Measurements from ENCODE around the gene SELE.

The SELE gene, protein sequence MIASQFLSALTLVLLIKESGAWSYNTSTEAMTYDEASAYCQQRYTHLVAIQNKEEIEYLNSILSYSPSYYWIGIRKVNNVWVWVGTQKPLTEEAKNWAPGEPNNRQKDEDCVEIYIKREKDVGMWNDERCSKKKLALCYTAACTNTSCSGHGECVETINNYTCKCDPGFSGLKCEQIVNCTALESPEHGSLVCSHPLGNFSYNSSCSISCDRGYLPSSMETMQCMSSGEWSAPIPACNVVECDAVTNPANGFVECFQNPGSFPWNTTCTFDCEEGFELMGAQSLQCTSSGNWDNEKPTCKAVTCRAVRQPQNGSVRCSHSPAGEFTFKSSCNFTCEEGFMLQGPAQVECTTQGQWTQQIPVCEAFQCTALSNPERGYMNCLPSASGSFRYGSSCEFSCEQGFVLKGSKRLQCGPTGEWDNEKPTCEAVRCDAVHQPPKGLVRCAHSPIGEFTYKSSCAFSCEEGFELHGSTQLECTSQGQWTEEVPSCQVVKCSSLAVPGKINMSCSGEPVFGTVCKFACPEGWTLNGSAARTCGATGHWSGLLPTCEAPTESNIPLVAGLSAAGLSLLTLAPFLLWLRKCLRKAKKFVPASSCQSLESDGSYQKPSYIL

DNA sequence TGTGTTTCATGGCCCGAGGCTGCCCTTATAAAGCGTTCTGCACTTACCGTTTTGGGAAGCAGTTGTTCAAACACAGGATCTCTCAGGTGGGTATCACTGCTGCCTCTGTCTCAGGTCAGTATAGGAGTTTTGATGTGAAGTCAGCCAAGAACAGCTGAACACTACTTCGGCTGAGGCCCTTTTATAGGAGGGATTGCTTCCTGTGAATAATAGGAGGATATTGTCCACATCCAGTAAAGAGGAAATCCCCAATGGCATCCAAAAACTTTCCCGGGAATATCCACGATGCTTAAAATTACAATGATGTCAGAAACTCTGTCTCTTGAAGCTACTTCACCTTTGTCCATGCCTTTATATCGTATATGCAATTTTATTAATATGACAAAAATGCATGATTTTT lies at the start of gene SELE:
Gene SELE (minus strand): TSS at position 156 of the 400 bp plus-strand sequence. CDS start 467 bp downstream, outside the sequence.
- DNase-seq (no peak), ATAC-seq (replicated peaks) (no peak)
- H3K27ac Mint-ChIP-seq: no peak within 1 kb of the TSS
- peaks cover 10 to 23% of the 10 kb centered on the region in 2 donors for H3K27me3 Mint-ChIP-seq
- no peak within 1 kb of the TSS for H3K4me3 Mint-ChIP-seq
- no peaks in the 10 kb centered on the region for H3K36me3 Mint-ChIP-seq
- H3K9me3 Mint-ChIP-seq: no peaks in the 10 kb centered on the region
- H3K4me1 Mint-ChIP-seq: no peaks in the 10 kb centered on the region

DNA sequence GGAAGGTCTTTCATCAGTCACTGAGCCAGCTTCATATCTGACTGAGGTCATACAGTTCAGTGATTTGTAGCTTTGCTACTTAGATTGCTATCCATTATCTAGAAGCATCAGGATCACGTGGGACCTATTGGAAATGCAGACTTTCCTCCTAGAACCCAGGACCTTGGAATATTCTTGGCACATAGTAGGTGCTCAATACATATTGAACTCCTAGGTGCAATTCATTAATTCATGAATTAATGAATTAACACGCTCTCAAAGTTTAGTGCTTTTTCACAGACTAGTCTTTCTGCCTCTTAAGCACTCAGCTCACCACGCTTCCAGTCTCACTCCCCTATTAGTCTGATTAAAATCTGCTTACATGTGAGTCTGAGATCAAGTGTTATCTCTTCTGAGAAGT lies 48.7 kb upstream of the SELE start:
- no peak for DNase-seq
- Mint-ChIP-seq H3K27ac (no peak overlapping the region), H3K9me3 (no peaks in the 10 kb centered on the region)

DNA sequence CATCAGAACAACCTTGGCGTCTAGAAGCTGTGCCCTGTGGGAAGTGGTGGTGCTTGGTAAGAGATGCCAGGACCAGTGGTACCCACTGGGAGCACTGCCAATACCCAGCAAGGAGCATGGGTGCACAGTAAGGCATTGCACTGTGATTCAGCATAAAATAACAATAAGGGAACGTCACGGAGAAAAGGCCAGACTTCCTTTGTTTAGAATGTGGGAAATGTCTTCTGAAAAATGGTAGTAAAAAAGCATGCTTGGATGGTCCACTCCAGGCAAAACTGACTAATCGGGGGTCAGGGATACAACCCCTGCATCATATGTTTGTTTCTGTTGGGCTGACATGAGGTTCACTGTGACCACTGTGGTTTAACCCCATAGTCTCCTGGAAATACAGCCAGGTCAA lies 46.1 kb upstream of the SELE start:
- H3K27me3 Mint-ChIP-seq: peaks cover 16 to 24% of the 10 kb centered on the region in 2 donors
- no peaks in the 10 kb centered on the region for H3K4me1 Mint-ChIP-seq
- H3K9me3 Mint-ChIP-seq: no peaks in the 10 kb centered on the region
- no peak overlapping the region for H3K4me3 Mint-ChIP-seq
- no peak overlapping the region for H3K27ac Mint-ChIP-seq
- no peaks in the 10 kb centered on the region for H3K36me3 Mint-ChIP-seq
- ATAC-seq (replicated peaks) (no peak), DNase-seq (no peak)

More for the DNA sequence above, 48.7 kb upstream of the SELE start:
- Mint-ChIP-seq H3K27me3 (peaks cover 22 to 34% of the 10 kb centered on the region in 2 donors), H3K4me3 (no peak overlapping the region), H3K36me3 (no peaks in the 10 kb centered on the region), H3K4me1 (no peaks in the 10 kb centered on the region)
- no peak for ATAC-seq (replicated peaks)

DNA sequence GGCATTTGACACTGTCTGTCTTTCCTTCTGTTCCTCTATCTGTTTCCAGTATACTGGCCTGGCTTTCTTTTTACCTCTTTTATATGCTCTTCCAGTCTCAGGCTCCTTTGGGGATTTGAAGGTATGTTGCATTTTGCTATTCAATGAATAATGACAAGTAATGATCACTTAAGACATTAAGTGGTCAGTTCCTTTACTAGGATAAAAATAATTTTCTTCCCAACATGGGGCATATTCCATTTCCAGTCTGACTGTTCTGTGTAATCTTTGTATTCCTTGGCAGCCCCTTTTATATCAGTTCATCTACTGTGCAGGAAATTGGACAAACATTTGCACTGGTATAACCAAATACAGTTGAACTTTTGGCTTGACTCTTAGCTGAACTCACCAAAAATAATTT lies 45.3 kb upstream of the SELE start:
- Mint-ChIP-seq H3K4me1 (no peaks in the 10 kb centered on the region), H3K9me3 (no peaks in the 10 kb centered on the region)

DNA sequence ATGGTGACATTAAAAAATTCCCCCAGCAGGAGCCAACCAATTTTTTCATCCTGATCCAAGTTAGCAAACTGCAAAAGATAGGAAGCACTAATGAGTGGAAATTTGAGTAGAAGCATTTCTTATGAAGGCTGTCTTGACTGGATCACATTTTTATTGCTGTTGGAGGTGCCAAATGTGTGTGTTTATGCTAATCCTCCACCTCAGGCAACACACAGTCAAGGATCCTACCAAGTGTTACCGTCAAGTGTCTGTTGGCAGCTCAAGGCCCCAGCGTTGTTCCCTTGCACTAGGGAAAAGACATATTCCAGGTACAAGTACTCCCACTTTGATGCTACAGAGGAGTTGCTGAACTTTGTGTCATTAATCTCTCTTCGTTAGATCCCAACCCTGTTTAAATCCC lies 42.6 kb upstream of the SELE start:
- H3K9me3 Mint-ChIP-seq: no peaks in the 10 kb centered on the region
- H3K27ac Mint-ChIP-seq: no peak overlapping the region
- no peak for ATAC-seq (replicated peaks)
- H3K4me3 Mint-ChIP-seq: no peak overlapping the region
- DNase-seq: no peak
- no peaks in the 10 kb centered on the region for H3K27me3 Mint-ChIP-seq
- H3K4me1 Mint-ChIP-seq: no peaks in the 10 kb centered on the region
- H3K36me3 Mint-ChIP-seq: no peaks in the 10 kb centered on the region

More for the DNA sequence above, 45.3 kb upstream of the SELE start:
- Mint-ChIP-seq H3K27ac (no peak overlapping the region), H3K36me3 (no peaks in the 10 kb centered on the region), H3K27me3 (peaks cover 10 to 16% of the 10 kb centered on the region in 2 donors), H3K4me3 (no peak overlapping the region)
- DNase-seq (no peak), ATAC-seq (replicated peaks) (no peak)

DNA sequence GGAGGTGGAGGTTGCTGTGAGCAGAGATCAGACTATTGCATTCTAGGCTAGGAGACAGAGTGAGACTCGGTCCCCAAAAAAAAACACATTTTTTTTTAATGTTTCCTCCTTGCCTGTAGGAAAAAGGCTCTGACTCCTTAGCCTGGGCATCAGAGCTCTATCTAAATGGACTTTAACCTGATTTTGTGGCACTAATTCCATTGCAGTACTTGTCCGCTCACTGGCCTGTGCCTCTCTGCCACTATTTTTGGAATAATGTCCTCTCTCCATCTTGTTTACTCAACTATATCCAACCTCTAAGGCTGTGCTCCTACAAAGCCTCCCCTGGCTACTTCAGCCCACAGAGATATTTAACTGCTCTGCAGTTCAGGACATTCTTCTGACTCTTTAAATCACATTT lies 34.3 kb upstream of the SELE start:
- Mint-ChIP-seq H3K27ac (no peak overlapping the region), H3K27me3 (peaks cover 3 to 10% of the 10 kb centered on the region in 2 donors), H3K4me3 (no peak overlapping the region), H3K4me1 (no peaks in the 10 kb centered on the region), H3K9me3 (no peaks in the 10 kb centered on the region), H3K36me3 (no peaks in the 10 kb centered on the region)
- DNase-seq: no peak
- ATAC-seq (replicated peaks): no peak

DNA sequence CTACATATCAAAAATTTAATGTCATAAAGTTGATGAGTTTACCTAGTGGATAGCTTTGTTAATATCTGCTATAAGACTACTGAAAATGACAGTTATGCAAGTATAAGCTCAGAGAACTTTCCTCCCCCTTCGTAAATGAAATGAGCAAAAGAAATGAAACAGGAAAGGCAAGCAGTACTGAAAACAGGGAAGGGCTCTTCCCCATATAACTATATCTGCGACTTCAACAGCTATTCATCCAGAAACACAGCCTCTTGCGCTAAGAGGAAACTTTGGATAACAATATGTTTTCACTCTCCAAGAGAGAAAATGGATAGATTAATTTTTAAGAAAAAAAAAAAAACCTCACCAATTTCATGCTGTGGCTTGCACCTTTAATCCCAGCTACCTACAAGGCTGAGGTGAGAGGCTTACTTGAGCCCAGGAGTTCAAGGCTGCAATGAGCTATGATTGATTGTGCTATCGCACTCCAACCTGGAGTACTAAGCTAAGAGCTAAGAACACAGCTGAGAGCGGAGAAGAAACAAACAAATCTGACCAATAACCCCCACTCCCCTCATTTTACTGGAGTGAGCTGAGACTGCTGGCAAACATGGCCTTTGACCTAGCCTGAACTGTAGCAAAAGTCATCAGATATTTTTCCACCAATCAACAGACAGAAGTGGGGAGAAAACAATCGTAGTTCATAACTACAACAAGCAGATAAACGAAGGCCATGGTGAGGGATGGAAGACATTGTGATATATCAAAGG lies 31.9 kb upstream of the SELE start:
- Mint-ChIP-seq H3K4me1 (no peaks in the 10 kb centered on the region), H3K9me3 (no peaks in the 10 kb centered on the region), H3K27me3 (peaks cover 3 to 10% of the 10 kb centered on the region in 2 donors), H3K4me3 (no peak overlapping the region), H3K36me3 (no peaks in the 10 kb centered on the region), H3K27ac (no peak overlapping the region)
- ATAC-seq (replicated peaks) (no peak), DNase-seq (no peak)

DNA sequence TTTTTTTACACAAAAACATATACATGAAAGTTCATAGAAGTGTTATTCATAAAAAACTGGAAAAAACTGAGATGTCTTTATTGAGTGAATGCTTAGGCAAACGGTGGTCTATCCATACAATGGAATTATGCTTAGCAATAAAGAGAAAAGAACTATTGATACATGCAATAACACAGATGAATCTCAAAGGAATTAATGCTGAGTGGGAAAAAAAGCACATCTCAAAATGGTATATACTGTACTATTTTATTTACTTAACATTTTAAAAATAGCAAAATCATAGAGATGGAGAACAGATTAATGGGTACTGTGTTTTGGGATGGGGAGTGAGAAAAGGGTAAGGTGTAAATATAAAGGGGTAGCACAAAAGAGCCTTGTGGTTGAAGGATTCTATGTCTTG lies 31.0 kb upstream of the SELE start:
- no peaks in the 10 kb centered on the region for H3K36me3 Mint-ChIP-seq
- no peak overlapping the region for H3K4me3 Mint-ChIP-seq
- H3K9me3 Mint-ChIP-seq: no peaks in the 10 kb centered on the region
- H3K4me1 Mint-ChIP-seq: no peaks in the 10 kb centered on the region
- H3K27ac Mint-ChIP-seq: no peak overlapping the region
- ATAC-seq (replicated peaks) (no peak), DNase-seq (no peak)
- H3K27me3 Mint-ChIP-seq: peaks cover 3 to 10% of the 10 kb centered on the region in 2 donors

DNA sequence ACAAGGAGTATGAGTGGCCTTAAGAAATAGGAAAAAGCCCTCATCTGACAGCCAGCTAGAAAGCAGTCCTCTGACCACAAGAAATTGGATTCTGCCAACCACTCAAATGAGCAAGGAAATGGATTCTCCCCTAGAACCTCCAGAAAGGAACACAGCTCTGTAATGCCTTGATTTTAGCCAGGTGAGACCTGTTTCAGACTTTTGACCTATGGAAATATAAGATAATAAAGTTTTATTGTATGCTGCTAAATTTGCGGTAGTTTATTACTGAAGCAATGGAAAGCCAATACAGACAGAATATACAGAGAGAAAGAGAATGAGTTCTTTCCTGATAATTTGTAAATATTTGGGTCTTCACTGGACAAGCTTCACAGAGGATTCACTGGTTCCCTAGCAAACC lies 28.8 kb upstream of the SELE start:
- H3K9me3 Mint-ChIP-seq: no peaks in the 10 kb centered on the region

DNA sequence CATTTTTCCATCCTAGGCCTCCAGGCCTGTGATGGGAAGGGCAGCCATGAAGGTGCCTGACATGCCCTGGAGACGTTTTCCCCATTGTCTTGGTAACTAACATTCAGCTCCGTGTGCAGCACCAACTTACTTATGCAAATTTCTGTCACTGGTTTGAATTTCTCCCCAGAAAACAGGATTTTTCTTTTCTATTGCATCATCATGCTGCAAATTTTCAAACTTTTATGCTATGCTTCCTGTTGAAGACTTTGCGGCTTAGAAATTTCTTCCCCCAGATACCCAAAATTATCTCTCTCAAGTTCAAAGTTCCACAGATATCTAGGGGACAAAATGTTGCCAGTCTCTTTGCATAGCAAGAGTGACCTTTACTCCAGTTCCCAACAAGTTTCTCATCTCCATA lies 25.2 kb upstream of the SELE start:
- ATAC-seq (replicated peaks) (no peak), DNase-seq (no peak)
- Mint-ChIP-seq H3K4me1 (no peaks in the 10 kb centered on the region), H3K27ac (no peak overlapping the region), H3K4me3 (no peak overlapping the region), H3K27me3 (peaks cover 0 to 9% of the 10 kb centered on the region in 2 donors), H3K9me3 (no peaks in the 10 kb centered on the region), H3K36me3 (peaks cover 0 to 3% of the 10 kb centered on the region in 2 donors)

More for the DNA sequence above, 28.8 kb upstream of the SELE start:
- no peak for ATAC-seq (replicated peaks)
- Mint-ChIP-seq H3K27ac (no peak overlapping the region), H3K36me3 (peaks cover 0 to 3% of the 10 kb centered on the region in 2 donors), H3K27me3 (peaks cover 3 to 16% of the 10 kb centered on the region in 2 donors), H3K4me1 (no peaks in the 10 kb centered on the region), H3K4me3 (no peak overlapping the region)
- DNase-seq: no peak

DNA sequence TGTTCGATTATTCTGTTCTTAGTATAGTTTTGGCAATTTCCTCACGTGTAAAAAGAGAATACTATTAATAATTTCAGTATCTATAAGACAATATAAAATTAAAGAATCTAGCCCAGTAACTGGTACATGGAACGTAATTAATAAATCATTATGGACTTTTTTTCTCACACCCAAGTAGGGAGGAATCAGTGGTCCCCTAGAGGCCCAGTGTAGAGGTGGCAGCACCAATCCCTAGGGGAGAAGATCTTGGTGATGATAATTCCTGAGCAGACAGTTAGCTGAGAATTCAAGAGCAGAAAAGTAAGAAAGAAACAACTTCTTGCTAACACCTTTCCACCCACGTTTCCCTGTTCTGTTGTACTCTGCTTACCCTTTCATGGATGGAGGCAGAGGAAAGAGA lies 19.7 kb upstream of the SELE start:
- ATAC-seq (replicated peaks): no peak

DNA sequence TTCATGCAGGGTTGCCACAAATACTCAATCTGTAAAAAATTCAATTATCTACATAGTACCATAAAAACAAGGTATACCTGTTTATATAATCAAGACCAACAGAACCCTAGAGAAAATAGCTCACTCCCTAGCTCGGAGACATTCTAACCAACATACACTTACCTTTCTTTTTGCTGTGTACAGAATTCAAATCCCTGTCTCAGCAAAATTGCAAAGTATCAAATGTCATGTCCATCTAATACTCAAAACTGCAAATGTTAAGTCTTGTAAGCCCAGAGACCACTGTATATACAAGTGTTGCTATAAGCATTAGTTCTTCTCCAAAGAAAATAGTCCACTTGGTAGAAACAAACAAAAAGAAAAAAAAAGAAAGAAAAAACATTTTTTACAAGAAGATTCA lies 16.2 kb upstream of the SELE start:
- ATAC-seq (replicated peaks): no peak
- H3K27me3 Mint-ChIP-seq: peaks cover 5 to 7% of the 10 kb centered on the region in 2 donors
- H3K4me3 Mint-ChIP-seq: no peak overlapping the region
- H3K27ac Mint-ChIP-seq: no peak overlapping the region
- no peaks in the 10 kb centered on the region for H3K36me3 Mint-ChIP-seq
- H3K4me1 Mint-ChIP-seq: no peaks in the 10 kb centered on the region
- no peaks in the 10 kb centered on the region for H3K9me3 Mint-ChIP-seq
- DNase-seq: no peak

More for the DNA sequence above, 19.7 kb upstream of the SELE start:
- Mint-ChIP-seq H3K4me3 (no peak overlapping the region), H3K36me3 (no peaks in the 10 kb centered on the region), H3K27me3 (peaks cover 7 to 14% of the 10 kb centered on the region in 2 donors), H3K27ac (no peak overlapping the region), H3K9me3 (no peaks in the 10 kb centered on the region), H3K4me1 (no peaks in the 10 kb centered on the region)
- no peak for DNase-seq

DNA sequence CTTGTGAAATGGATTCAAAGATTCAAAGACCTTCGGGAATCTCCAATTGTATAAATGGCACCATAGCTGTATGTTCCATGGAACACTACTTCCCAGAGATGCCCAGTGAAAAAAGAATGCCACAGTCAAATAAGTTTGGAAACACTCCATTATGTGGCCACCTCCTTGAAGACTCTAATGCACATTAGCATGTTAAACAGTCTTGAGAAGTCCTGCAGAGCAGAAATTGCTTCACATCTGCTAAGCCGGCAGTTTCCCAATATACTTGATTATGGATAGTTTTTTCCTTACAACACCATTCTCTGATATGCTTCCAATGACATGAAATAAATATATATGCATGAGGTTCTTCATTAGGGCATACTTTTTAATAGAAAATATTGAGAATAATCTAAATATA lies 12.7 kb upstream of the SELE start:
- H3K27ac Mint-ChIP-seq: no peak overlapping the region
- peaks cover 5 to 7% of the 10 kb centered on the region in 2 donors for H3K9me3 Mint-ChIP-seq
- H3K4me3 Mint-ChIP-seq: no peak overlapping the region
- ATAC-seq (replicated peaks): no peak
- peaks cover 0 to 5% of the 10 kb centered on the region in 2 donors for H3K36me3 Mint-ChIP-seq
- DNase-seq: no peak
- H3K27me3 Mint-ChIP-seq: peaks cover 12 to 13% of the 10 kb centered on the region in 2 donors
- H3K4me1 Mint-ChIP-seq: no peaks in the 10 kb centered on the region

DNA sequence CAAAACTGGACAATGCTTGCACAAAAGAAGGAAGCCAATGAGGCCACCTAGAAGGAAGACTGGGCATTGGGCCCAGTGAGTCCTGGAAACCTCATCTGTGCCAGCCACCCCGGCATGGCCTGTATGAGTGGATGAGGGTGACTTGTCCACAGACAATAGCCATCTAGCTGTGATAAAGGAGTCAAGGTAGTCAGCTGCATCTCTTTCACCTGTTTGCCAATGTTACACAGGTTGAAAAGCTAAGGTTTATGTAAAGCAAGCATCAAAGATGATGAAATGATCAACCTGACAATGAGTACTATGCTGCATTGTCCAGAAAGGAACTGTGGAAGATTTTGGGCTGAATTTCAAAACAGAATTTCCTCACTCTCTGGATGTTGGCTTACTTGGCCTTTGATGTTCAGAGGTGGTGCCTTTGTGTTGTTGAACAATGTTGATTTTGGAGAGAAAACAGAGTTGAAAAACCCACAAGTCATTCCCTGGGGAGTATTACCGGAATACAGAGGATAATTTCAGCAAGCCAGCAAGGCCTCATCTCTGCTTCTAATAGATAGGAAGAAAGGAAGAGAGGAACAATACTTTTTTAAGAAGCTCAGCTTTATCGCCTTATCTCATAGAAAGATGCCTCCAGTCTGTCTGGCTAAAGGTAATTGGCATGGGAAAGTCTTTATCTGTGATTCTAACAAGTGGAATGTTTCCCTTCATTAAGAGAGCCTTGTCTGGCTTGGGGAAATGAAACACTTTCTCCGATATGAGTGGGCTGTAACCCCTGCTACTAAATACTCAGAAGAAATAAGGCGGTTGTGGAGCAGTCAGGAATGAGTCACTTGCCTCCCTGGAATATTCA lies 11.4 kb upstream of the SELE start:
- peaks cover 12 to 13% of the 10 kb centered on the region in 2 donors for H3K27me3 Mint-ChIP-seq
- DNase-seq: no peak
- H3K27ac Mint-ChIP-seq: no peak overlapping the region

More for the DNA sequence above, 11.4 kb upstream of the SELE start:
- Mint-ChIP-seq H3K36me3 (peaks cover 0 to 5% of the 10 kb centered on the region in 2 donors), H3K4me3 (no peak overlapping the region), H3K4me1 (no peaks in the 10 kb centered on the region), H3K9me3 (peaks cover 5 to 7% of the 10 kb centered on the region in 2 donors)
- ATAC-seq (replicated peaks): no peak

Data from stimulated activated naive B cell treated with anti-CD40 and anti-IgM and Interleukin-4, amounts not matched to agents 10 μg/mL and 1 μg/mL and 100 μg/mL, for 72 hours (primary cell).